ENCODE data around the gene TMEM236.
"Not testable (repeated sequence)": the region's sequence is repeated elsewhere in the genome, so short reads cannot be mapped to it uniquely, and the experiment has no call there.

Gene TMEM236, protein sequence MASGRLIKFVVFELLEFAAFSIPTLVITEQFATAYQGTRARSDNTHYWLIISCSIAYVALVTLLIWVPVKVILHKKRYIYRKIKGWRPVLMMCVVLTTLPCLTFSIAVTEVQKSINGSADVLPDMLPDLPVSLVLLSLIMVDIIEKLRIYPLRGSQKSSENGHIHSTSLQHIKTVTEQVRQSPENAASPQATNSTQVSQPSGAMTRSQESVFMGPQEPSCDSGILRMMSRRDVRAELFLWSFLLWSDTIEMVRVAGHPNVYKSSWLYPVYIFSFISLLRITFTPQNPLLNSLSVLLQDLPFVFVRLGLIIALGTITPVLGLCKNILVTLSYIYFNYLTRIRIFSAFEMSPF

DNA sequence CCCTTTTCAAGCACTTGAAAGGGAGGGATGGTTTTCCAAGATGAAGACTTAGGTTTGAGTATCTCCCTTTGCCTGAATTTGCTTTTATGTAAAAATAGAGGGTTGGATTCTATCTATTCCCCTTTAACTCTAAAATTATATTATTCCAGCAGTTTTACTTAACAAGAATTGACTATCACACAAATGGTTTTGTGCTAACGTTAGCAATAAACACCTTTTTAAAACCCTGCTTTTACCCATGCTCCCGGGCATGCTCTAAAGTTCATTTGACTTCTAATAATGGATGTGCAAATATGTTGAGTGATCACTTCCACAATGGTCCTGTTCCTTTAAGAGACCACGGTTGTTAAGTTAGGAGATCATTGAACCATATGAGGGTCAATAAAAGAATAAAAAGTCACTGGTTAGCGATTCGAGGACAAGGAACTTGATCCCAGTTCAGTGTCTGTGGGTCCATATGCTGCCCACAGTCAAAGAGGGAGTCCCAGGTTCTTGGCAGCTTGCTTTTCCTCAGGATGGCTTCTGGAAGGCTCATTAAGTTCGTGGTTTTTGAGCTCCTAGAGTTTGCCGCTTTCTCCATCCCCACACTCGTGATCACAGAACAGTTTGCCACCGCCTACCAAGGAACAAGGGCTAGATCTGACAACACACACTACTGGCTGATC, at the start of gene TMEM236:
TMEM236 (plus strand) TSS at position 421 of the 665 bp plus-strand sequence; CDS start at position 516, 95 bp downstream.
- no peak for DNase-seq

DNA sequence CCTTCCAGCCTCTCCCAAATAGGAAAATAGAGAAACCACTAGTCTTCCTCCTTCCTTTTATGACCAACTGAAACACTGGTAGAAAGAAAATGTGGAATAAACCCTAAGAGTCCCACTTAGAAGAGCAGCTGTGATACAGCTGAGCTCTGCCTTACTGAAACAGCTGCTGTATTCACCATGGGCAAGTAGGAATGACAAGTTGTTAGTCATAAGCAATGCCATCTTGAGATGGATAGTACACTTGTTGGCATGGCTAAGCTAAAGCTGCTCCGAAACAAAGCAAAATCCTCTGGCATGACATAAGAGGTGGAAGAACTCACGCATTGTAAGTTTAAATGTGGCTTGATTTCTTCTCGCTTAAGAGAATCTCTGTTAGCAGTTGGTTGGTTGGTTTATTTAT, 48.3 kb upstream of the TMEM236 start:
- DNase-seq, result no peak

DNA sequence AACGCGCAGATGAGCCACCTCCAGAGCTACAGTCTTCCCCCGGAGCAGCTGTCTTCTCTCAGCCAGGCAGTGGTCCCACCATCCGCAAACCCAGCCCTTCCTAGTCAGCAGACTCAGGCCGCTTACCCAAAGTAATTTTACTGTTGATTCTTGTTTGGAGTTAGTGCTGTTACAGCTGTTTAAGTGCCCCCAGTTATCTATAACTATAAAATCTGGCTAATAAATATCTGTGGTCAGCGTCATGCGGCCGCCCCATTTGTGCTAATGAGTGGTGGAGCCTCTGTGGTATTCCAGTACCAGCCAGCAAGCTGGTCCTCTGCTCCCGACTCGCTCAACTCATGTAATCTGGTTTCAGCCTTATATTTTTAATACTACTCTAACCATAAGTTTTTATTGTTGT, 43.2 kb upstream of the TMEM236 start:
- DNase-seq, result no peak

DNA sequence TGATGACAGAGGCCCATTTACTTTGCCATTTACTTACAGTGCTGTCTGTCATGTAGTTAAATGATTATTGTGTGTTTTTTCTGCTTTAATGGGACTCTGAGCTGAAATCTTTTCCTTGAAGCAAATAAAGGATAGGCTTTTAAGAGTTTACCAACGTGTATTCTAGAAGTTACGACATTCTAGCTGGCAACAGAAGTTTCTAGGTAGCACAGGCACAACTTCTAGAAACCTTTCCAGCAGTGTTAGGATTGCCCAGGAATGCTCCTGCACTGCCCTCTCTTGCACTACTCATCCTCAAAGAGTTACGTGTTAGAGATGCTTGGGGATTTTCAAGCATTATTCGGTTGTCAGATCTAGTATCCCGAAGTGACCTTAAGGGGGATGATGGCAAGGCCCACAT, 42.5 kb upstream of the TMEM236 start:
- DNase-seq, result no peak

DNA sequence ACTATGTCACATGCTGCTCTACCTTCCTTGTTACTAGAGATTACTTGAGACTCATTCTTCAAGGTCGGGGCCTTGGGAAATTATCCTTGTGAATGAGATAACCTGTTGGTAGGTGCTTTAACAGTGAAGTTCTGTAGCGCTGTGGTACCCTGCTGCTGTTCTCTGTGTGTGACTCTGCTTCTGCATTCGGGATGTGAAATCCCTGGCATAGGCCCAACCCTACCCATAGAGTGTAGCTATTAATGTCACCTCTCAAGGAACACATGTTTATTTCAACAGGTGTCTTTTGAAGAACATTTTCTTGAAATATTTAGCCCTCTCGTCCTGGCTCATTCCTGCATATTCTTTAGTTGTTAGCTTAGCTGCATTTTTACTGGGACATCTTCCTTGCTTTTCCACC, 41.8 kb upstream of the TMEM236 start:
- DNase-seq, result no peak

DNA sequence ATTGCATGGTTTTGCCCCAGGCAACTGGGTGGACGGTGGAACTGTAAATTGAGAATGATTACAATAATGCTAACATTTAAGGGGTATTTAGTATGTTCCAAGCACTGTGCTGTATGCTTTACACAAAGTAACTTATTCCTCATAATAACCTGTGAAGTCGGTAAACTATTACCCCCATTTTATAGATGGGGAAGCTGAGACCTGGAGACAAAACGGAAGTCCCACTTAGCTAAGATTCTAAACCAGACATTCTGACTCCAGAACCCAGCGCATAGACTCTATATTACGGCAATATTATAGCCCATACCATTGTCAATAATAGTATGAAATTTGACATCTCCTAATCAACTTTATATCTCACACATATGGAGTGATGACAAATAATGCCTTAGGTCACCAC, 39.9 kb upstream of the TMEM236 start:
- no peak for DNase-seq

DNA sequence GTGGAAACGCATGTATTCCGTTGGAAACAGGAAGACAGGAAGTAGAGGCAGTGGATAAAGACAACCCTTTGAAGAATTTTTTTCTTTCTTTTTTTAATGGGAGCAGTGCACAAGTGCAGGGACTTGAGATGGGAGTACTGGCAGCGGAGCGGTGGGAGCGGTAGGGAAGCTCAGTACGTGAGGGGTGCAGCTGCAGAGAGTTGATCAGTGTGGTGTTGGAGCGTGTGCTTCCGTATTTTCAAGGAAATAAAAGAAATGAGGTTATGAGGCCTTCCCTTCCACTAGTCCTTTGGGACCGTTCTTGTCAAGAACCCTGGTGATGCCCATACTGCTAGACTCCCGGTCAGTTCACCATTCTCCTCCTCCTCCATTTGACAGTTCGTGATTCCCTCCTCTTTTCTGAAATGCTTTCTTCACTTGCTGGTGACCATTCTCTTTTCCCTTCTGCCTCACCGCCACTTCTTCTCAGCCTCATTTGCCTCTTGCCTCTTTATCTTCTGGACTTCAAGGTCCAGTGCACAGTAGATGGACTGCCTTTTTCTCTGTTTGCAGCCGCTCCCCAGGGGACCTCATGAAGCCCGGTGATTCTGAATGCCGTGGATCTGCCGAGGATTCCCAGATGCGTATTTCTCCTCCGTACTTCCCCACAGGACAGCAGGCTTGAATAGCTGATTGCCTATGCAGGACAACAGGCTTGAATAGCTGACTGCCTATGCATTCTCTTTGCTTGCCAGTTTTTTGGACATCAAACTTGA, 39.1 kb upstream of the TMEM236 start:
- no peak for DNase-seq

DNA sequence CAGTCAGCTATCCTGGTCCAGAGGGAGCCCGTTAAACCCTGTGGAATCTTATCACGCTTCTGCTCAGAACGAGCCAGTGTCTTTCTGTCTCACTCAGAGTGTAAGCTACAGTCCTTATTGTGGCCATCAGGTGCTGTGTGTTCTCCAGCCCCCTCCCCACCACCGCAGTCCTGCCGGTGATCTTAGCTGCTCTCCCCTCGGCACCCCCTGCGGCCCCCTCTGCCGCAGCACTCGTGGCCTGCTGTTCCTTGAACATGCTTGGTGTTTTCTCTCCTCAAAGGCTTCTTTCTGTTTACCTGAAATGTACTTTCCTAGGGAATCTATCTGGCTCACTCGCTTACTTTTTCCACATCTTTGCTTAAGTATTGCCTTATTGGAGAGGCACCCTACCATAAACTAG, 38.2 kb upstream of the TMEM236 start:
- no peak for DNase-seq

DNA sequence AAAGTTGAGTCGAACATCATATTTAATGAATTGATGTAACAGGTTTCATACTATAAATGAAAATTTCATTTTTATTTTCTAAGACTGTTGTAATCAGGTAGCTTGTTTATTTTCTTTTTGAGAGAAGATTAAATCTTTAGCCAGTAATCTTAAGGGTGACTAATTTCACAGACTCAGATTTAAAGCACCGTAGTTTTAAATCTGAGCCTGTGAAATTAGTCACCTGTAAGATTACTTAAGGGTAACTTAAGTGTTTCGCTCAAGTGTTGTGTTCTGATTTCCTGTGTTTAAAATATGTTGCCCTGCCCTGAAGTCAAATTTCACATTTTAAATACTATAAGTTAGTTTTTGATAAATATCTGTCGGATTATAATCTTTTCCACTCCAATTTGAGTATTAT, 35.8 kb upstream of the TMEM236 start:
- DNase-seq, result no peak

DNA sequence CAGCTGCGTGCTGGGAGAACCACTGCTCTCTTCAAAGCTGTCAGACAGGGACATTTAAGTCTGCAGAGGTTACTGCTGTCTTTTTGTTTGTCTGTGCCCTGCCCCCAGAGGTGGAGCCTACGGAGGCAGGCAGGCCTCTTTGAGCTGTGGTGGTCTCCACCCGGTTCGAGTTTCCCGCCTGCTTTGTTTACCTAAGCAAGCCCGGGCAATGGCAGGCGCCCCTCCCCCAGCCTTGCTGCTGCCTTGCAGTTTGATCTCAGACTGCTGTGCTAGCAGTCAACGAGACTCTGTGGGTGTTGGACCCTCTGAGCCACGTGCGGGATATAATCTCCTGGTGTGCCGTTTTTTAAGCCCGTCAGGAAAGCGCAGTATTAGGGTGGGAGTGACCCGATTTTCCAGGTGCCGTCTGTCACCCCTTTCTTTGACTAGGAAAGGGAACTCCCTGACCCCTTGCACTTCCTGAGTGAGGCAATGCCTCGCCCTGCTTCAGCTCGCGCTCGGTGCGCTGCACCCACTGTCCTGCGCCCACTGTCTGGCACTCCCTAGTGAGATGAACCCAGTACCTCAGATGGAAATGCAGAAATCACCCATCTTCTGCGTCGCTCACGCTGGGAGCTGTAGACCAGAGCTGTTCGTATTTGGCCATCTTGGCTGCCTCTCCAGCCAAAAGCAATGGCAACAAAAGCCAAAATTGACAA, 29.5 kb upstream of the TMEM236 start:
- not testable (repeated sequence) for DNase-seq

DNA sequence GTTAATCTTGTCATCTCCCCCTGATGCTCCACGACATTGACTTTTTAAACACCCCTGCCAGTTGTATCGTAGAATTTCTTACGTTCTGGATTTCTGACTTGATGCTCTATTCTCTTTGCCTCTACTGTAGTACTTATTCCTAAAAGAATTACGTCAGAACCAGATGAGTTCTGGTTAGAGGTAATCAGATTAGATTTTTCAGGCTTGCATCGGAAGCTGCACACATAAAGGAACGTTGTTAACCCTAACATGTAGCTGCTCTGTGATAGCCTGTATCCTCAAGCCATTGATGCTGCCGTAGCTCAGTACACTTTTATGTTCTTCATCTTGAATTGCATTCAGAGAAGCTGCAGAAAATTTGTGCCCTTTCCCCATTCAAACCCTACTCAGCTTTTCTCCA, 26.3 kb upstream of the TMEM236 start:
- DNase-seq, result no peak

DNA sequence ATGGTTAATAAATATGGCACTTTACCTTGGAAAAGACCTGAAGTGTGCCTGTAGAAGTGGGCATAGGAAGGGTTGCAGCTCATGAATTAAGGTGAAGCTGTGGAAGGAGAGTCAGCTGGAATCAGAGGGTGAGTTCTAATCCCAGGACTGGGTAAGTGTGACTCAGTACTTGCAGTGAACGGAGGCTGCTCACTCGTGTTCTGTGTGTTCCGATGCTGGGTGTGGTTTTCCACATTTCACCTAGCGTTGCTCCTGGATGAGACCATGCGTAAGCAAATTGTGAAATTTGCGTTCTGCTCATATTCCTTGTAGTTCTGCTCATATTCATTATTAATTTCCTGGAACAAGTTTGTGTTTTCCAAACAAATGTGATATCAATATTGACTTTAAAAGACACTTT, 22.4 kb upstream of the TMEM236 start:
- no peak for DNase-seq

DNA sequence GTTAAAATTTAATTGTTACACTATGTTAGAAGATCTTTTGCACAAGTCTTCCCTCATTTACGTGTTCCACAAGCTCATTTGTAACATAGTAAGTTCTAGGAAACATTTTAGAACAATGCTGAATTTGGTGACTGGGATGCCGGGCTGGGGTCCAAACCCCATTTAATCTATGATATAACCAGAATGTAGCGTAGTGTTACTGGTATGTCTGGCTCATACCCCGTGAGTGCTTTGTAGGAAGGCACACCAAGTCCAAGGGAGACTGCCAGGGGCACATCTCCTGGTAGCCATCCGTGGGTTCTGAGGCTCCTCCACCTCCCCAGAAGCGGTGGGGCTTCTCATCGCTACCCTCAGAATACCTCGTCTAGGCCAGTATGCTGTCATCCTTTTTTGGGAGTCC, 21.3 kb upstream of the TMEM236 start:
- no peak for DNase-seq

DNA sequence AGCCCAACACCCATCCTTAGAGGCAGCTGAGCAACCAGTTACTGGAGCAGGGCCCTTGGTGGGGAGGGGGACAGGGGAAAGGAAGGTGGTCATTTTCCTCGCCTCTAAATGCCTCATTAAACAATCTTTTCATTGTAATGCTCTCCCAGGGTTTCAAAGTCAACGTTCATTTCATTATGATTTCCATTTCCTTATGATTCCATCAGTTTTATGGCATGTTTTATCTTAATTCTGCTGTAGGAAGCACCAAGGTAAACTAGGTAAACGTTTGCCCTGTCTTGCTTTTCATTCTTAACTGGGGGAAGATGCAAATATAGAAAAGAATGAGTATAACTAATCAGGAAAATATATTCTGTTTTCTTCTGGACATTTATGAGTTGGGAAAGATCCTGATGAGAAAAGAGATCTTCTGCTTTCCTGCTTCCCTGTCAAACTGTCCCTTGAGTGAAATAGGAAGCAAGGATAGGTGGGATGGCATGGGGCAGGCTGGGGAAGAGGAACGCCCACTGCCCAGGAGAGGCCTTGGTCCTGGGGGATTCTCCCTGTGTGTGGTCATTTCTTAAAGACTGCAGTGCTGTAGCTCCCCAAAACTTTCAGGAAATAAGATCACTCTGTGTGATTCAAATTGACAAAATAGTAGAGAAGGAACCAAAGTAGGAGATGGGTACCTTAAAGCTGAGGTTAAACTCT, 20.5 kb upstream of the TMEM236 start:
- no peak for DNase-seq

DNA sequence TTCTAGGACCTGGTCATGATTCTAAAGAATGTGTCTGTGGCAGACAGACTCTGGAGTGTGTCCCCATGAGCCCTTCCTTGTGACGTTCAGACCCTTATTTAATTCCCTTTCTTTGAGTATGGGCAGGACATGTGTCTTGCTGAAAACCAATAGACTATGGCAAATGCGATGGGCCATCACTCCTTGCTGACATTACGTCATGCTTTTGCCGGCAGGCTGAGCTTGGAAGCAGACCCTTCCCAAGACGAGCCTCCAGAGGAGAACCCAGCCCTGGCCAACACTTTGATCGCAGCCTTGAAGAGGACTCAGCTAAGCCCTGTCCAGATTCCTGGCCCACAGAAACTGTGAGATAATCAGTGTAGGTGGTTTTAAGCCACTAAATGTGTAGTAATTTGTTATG, 18.4 kb upstream of the TMEM236 start:
- DNase-seq, result no peak

DNA sequence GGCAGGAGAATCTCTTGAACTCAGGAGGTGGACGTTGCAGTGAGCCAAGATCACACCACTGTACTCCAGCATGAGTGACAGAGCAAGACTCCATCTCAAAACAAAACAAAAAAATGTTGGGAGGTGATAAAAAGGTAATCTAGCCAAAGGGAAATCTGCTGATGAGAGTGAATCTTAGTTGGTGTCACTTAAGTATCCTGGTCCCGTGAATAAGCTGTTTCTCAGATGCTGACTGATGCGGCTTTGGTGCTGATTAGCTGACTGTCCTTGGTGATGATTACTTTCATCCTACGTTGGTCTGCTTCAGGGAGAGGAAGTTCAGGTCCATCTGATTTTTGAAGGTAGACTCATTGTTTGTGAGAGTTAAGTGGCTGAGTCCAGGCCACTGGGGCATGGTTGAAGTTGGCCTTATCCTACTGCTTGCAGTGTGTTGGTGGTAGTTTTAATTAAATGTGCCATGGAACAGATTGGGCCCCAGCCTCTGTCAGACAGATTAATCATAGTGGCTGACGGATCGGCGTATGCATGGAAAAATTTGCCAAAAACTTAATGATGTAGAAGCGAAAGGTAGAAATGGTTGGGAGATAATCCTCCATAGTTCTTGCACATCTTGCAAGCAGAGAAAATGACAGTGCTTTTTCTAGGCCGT, 17.4 kb upstream of the TMEM236 start:
- peak; percentile 65 for DNase-seq

DNA sequence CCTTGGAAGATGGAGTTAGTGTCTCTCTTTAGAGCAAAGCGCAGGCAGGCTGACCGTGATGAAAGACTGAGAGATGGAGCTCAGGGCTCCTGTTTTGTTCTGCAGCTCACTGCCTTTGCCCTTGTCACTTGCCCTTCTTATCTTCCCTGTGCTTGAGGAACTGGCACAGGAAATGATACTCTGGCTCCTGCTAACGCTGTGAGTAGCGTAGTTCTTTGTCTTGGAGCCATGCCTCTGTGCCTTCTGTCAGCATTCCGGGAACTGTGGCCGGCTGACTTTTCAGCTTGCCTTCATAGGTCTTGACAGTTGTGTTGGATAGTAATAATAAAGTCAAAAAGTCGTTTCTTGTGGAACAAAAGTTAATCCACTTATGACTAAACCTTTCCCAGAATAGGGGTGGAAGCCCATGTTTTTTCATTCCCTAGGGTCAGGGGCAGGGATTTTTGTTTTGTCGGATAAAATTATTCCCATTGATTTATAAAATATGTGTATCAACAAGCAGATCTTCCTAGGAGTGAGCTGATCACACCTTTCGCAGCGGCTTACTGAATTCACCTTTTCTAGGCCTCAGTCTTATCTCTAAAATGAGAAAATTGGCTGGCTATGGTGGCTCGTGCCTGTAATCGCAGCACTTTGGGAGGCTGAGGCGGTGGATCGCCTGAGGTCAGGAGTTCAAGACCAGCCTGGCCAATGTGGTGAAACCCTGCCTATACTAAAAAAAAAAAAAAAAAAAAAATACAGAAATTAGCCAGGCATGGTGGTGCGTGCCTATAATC, 16.6 kb upstream of the TMEM236 start:
- peak; percentile 16 for DNase-seq

DNA sequence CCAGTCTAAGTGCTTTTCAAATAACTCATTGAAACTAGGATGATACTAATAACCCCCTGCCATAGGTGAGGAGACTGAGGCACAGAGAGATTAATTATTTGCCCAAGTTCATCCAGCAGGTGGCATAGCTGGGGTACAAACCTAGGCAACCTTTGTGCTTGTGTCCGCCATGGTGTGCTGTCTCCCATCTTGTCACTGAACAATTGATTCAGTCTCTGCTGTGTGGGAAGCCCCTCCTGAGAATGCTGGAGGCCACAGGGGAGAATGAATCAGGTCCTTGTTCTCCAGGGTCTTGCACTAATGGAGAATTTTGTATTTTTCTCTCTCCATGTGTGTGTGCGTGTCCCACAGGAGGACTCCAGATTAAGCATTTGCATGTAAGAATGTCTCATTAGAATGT, 15.8 kb upstream of the TMEM236 start:
- DNase-seq, result no peak

DNA sequence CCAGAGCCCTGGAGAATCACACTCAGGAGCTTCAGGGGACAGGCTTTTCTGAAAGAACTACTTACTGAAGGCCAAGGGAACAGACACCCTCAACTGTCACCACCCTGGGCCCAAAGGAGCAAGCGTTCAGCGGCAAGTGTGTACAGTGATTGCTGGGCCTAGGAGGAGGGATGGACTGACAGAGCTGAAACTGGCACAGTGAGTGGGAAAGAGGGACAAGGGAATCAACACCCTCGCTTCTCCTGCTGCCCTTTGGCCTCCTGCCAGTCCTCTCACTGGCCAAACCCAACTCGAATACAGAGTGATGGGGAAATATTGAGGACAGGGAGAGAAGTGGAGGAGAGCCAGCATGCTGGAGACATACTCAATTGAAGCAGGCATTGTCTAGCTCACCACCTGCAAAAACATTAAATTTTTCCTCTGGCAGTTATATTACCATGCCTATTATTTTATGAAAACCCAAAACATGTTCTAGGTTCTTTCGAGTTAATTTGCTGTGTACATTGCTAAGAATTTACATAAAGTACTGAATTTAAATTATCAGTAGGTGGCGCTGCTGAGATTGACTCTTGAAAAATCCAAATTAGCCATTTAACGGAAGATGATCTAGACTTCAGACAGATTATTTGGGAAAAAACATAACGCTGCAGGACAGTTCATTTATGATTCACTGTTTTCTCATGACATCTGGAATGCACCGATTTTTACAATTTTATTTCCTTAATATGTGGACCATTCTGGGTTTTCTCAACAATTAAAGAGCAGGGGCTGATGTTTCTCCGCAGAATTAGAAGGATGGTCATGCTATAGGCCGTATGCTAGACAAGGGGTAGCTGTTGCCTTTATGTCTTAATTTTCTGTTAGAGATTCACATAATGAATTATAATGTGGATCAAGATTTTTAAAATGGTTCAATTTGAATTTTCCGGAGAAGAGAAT, 14.7 kb upstream of the TMEM236 start:
- DNase-seq, result peak; percentile 43

DNA sequence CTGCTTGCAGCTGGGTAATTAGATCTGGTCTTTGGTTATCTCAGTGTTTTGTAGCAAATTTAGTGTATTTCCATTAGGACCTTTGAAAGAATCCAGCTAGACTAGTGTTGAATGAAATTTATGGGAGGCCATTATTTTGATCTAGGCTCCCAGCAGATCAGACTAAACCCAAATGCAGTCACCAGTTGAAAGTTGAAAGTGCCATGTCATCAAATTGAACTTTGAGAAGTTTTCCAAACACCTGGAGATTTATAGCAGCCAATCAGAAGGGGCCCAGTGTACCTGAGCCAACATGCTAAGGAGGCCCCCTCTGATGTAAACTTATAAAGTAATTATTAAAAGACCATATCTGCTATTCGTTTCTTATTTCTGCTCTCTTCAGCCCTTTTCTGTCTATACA, 11.3 kb upstream of the TMEM236 start:
- DNase-seq, result no peak

Data from NCI-H1694 (cell line).